Measurements from ENCODE around the gene ATP2A1. TPM values are rescaled to one million over a fixed set of nuclear protein-coding genes. Genes with fewer than 3 reads are reported as not detected.

ATP2A1 gene
- total RNA-seq, 1 donor from 2014 or later = 0.64 TPM

GRCh38 chr16:28901862-28902261 lies 23.6 kb downstream of the ATP2A1 start:
- no peak overlapping the region for H3K27ac Mint-ChIP-seq (ENCODE audit: unreplicated experiment)
- no peak overlapping the region for H3K4me3 Mint-ChIP-seq (ENCODE audit: unreplicated experiment)
- H3K4me1 Mint-ChIP-seq (ENCODE audit: unreplicated experiment) = no peaks in the 10 kb centered on the region
- no peak for TF ChIP-seq CTCF (IDR thresholded peaks at IDR 0.05)
- H3K27me3 Mint-ChIP-seq (ENCODE audit: unreplicated experiment) = no peaks in the 10 kb centered on the region
- no peaks in the 10 kb centered on the region for H3K9me3 Mint-ChIP-seq (ENCODE audit: unreplicated experiment)
- no peaks in the 10 kb centered on the region for H3K36me3 Mint-ChIP-seq (ENCODE audit: unreplicated experiment)
- DNase-seq (ENCODE audit: extremely low spot score, unreplicated experiment) = no peak

- Mint-ChIP-seq H3K27ac (ENCODE audit: unreplicated experiment) (no peak overlapping the region), H3K4me1 (ENCODE audit: unreplicated experiment) (no peaks in the 10 kb centered on the region), H3K4me3 (ENCODE audit: unreplicated experiment) (no peak overlapping the region), H3K36me3 (ENCODE audit: unreplicated experiment) (no peaks in the 10 kb centered on the region), H3K9me3 (ENCODE audit: unreplicated experiment) (no peaks in the 10 kb centered on the region), H3K27me3 (ENCODE audit: unreplicated experiment) (no peaks in the 10 kb centered on the region)
- DNase-seq (ENCODE audit: extremely low spot score, unreplicated experiment) = no peak
- no peak for TF ChIP-seq CTCF (IDR thresholded peaks at IDR 0.05)
Measured at GRCh38 chr16:28902909-28903308, 24.6 kb downstream of the ATP2A1 start.

GRCh38 chr16:28903344-28904042 lies 25.2 kb downstream of the ATP2A1 start:
- Mint-ChIP-seq H3K9me3 (ENCODE audit: unreplicated experiment) (no peaks in the 10 kb centered on the region), H3K4me1 (ENCODE audit: unreplicated experiment) (no peaks in the 10 kb centered on the region)

GRCh38 chr16:28904363-28904762 lies 26.1 kb downstream of the ATP2A1 start:
- H3K27me3 Mint-ChIP-seq (ENCODE audit: unreplicated experiment) = no peaks in the 10 kb centered on the region
- no peak for TF ChIP-seq CTCF (IDR thresholded peaks at IDR 0.05)
- H3K4me1 Mint-ChIP-seq (ENCODE audit: unreplicated experiment) = no peaks in the 10 kb centered on the region
- no peak overlapping the region for H3K27ac Mint-ChIP-seq (ENCODE audit: unreplicated experiment)
- peaks cover 2% of the 10 kb centered on the region for H3K36me3 Mint-ChIP-seq (ENCODE audit: unreplicated experiment)
- no peaks in the 10 kb centered on the region for H3K9me3 Mint-ChIP-seq (ENCODE audit: unreplicated experiment)
- no peak overlapping the region for H3K4me3 Mint-ChIP-seq (ENCODE audit: unreplicated experiment)
- DNase-seq (ENCODE audit: extremely low spot score, unreplicated experiment) = no peak

More at GRCh38 chr16:28903344-28904042, 25.2 kb downstream of the ATP2A1 start:
- Mint-ChIP-seq H3K27me3 (ENCODE audit: unreplicated experiment) (no peaks in the 10 kb centered on the region), H3K4me3 (ENCODE audit: unreplicated experiment) (no peak overlapping the region), H3K27ac (ENCODE audit: unreplicated experiment) (no peak overlapping the region), H3K36me3 (ENCODE audit: unreplicated experiment) (peaks cover under 1% of the 10 kb centered on the region)
- no peak for TF ChIP-seq CTCF (IDR thresholded peaks at IDR 0.05)
- no peak for DNase-seq (ENCODE audit: extremely low spot score, unreplicated experiment)

- DNase-seq (ENCODE audit: extremely low spot score, unreplicated experiment) = no peak
- H3K36me3 Mint-ChIP-seq (ENCODE audit: unreplicated experiment) = peaks cover 2% of the 10 kb centered on the region
- no peak overlapping the region for H3K4me3 Mint-ChIP-seq (ENCODE audit: unreplicated experiment)
- no peaks in the 10 kb centered on the region for H3K4me1 Mint-ChIP-seq (ENCODE audit: unreplicated experiment)
- no peaks in the 10 kb centered on the region for H3K27me3 Mint-ChIP-seq (ENCODE audit: unreplicated experiment)
- no peak overlapping the region for H3K27ac Mint-ChIP-seq (ENCODE audit: unreplicated experiment)
- no peak for TF ChIP-seq CTCF (IDR thresholded peaks at IDR 0.05)
- no peaks in the 10 kb centered on the region for H3K9me3 Mint-ChIP-seq (ENCODE audit: unreplicated experiment)
Measured at GRCh38 chr16:28904828-28905227, 26.5 kb downstream of the ATP2A1 start.

Data from osteocyte (in vitro differentiated cells).